K562 (cell line): Measurements from ENCODE around the gene LRRC3C. TPM values are rescaled to one million over a fixed set of nuclear protein-coding genes. Genes with fewer than 3 reads are reported as not detected.

Experiments used
- ATAC-seq: fragments of 200-7000 bp; cut with Tn5 transposase; 3 replicates; pipeline ENCODE4 v1.9.1; 2020; ENCODE audit warnings: moderate library complexity
- BruUV-seq: library from RNA; stranded (reverse); fragments of 400-500 nt; replicated peaks from 2 replicates; lab custom pipeline; 2021; lab: Mats Ljungman, UMichigan
- CTCF ChIA-PET: fragments of 300-600 bp; formaldehyde crosslinking; extraction: SDS; loops from one replicate; lab custom pipeline; 2021; ENCODE audit warnings: low intra/inter-chr PET ratio; lab: Yijun Ruan, JAX
- POLR2A ChIA-PET: fragments of 300-600, 350-650 bp; sonication (Branson Sonifier 250); formaldehyde crosslinking; extraction: SDS; loops from one replicate; lab custom pipeline; 2021; ENCODE audit warnings: antibody characterized with exemption, inconsistent platforms; lab: Yijun Ruan, JAX
- DNase-seq, 4 experiments: peaks; one replicate each; pipeline versions ENCODE4 v3.0.0 to v3.0.0-alpha.2; 2011 to 2018; ENCODE audit warnings: low spot score in 3 of 4, mixed read lengths in 3 of 4; ENCODE audit errors: extremely low read depth in 1 of 4
- FAIRE-seq: peaks from 2 replicates; lab custom pipeline; 2011; peaks lifted over from hg19 to GRCh38; lab: Jason Lieb, UNC
- H2AFZ ChIP-seq: 2 replicates; pipeline ENCODE4 v1.6.0; 2011; ENCODE audit warnings: low read depth, low read length, control low read depth, inconsistent platforms
- H3K27ac ChIP-seq: fragments of 200-600 bp; 3 replicates; pipeline ENCODE4 v1.8.0; 2011; ENCODE audit warnings: low read depth, mild to moderate bottlenecking, control low read depth, inconsistent platforms, low read length, moderate library complexity, mixed read lengths; ENCODE audit errors: extremely low read depth
- H3K27me3 ChIP-seq, 2 experiments: fragments of 300-600 bp in 1 of 2; 2 replicates in 1 of 2; 3 replicates in 1 of 2; pipeline versions ENCODE4 v1.6.0 to v1.8.0; 2011; ENCODE audit warnings: inconsistent platforms in 2 of 2, low read length in 2 of 2, mild to moderate bottlenecking in 1 of 2, mixed read lengths in 1 of 2, moderate library complexity in 1 of 2; ENCODE audit not compliant: control insufficient read depth in 2 of 2, insufficient read depth in 2 of 2
- H3K36me3 ChIP-seq: fragments of 300-600 bp; 3 replicates; pipeline ENCODE4 v1.8.0; 2011; ENCODE audit warnings: mild to moderate bottlenecking, low read length, inconsistent platforms; ENCODE audit not compliant: control insufficient read depth, insufficient read depth
- H3K4me1 ChIP-seq, 2 experiments: fragments of 200-600 bp in 1 of 2; replicated peaks in 1 of 2; 2 replicates in 1 of 2; 3 replicates in 1 of 2; pipeline versions ENCODE4 v1.5.1 to v1.8.0; 2011; ENCODE audit warnings: inconsistent platforms in 2 of 2, low read length in 2 of 2, mild to moderate bottlenecking in 1 of 2, mixed read lengths in 1 of 2, moderate library complexity in 1 of 2; ENCODE audit not compliant: control insufficient read depth in 2 of 2, insufficient read depth in 2 of 2
- H3K4me2 ChIP-seq: 2 replicates; pipeline ENCODE4 v1.6.1; 2011; ENCODE audit warnings: low read length, control low read depth, inconsistent platforms, mixed read lengths; ENCODE audit not compliant: insufficient read depth
- H3K4me3 ChIP-seq: fragments of 200-600 bp; sonication (generic), shearing (Covaris generic); 2 replicates; pipeline ENCODE4 v1.5.1; 2016; ENCODE audit warnings: control low read depth, inconsistent platforms
- H3K79me2 ChIP-seq: fragments of 200-600 bp; 3 replicates; pipeline ENCODE4 v1.8.0; 2011; ENCODE audit warnings: low read length, inconsistent platforms; ENCODE audit not compliant: control insufficient read depth, insufficient read depth
- H3K9ac ChIP-seq, 2 experiments: 2 replicates each; pipeline versions ENCODE4 v1.6.0 to v1.6.1; 2011; ENCODE audit warnings: low read depth in 2 of 2, low read length in 2 of 2, control low read depth in 1 of 2, inconsistent platforms in 1 of 2, mild to moderate bottlenecking in 1 of 2, mixed read lengths in 1 of 2; ENCODE audit not compliant: insufficient read depth in 1 of 2
- H3K9me1 ChIP-seq: one replicate; pipeline ENCODE4 v1.6.0; 2011; ENCODE audit warnings: inconsistent platforms, mild to moderate bottlenecking, low read length, moderate library complexity; ENCODE audit not compliant: control insufficient read depth, insufficient read depth
- H3K9me3 ChIP-seq: replicated peaks from 2 replicates; pipeline ENCODE4 v1.5.1; 2011; ENCODE audit warnings: low read depth, low read length, inconsistent platforms; ENCODE audit not compliant: control insufficient read depth, insufficient read depth
- H4K20me1 ChIP-seq: replicated peaks from 2 replicates; pipeline ENCODE4 v1.6.1; 2011; ENCODE audit warnings: low read length, inconsistent platforms, mixed read lengths; ENCODE audit not compliant: control insufficient read depth, insufficient read depth
- CREB1 ChIP-seq, 2 experiments: sonication (generic) in 1 of 2; formaldehyde crosslinking in 1 of 2; IDR thresholded peaks; 2 replicates each; pipeline versions ENCODE4 v1.6.1 to v1.8.0; 2012 to 2022; ENCODE audit warnings: inconsistent platforms in 1 of 2, mild to moderate bottlenecking in 1 of 2, missing genetic modification reagents in 1 of 2, moderate library complexity in 1 of 2
- DDX20 ChIP-seq: fragments of 450-650 bp; IDR thresholded peaks from 2 replicates; pipeline ENCODE4 v1.6.1; 2016; ENCODE audit warnings: missing genetic modification characterization, low read depth, mild to moderate bottlenecking, missing compliant biosample characterization, moderate library complexity
- HEY1 ChIP-seq: fragments of 250-450 bp; sonication (Bioruptor Pico); IDR thresholded peaks from 2 replicates; pipeline ENCODE4 v1.5.0; 2020; ENCODE audit warnings: mild to moderate bottlenecking, moderate library complexity, borderline replicate concordance
- NONO ChIP-seq, 2 experiments: fragments of 200-400 bp in 1 of 2; fragments of 450-650 bp in 1 of 2; formaldehyde crosslinking in 1 of 2; IDR thresholded peaks; 2 replicates each; pipeline ENCODE4 v1.6.1; 2017; ENCODE audit warnings: low read depth in 2 of 2, mild to moderate bottlenecking in 2 of 2, moderate library complexity in 2 of 2, low read length in 1 of 2
- RBM14 ChIP-seq: fragments of 200-400 bp; formaldehyde crosslinking; IDR thresholded peaks from 2 replicates; pipeline ENCODE4 v1.6.1; 2018; ENCODE audit warnings: low read depth, mild to moderate bottlenecking, low read length, moderate library complexity, borderline replicate concordance; ENCODE audit not compliant: insufficient read depth
- SIX5 ChIP-seq, 2 experiments: IDR thresholded peaks; 2 replicates each; pipeline ENCODE4 v1.6.1; 2011; ENCODE audit warnings: low read length in 2 of 2, borderline replicate concordance in 1 of 2, low read depth in 1 of 2, mild to moderate bottlenecking in 1 of 2, moderate library complexity in 1 of 2; ENCODE audit not compliant: insufficient read depth in 1 of 2
- SOX6 ChIP-seq: fragments of 450-650 bp; IDR thresholded peaks from 2 replicates; pipeline ENCODE4 v1.6.1; 2014; ENCODE audit warnings: mild to moderate bottlenecking
- WHSC1 ChIP-seq: IDR thresholded peaks from one replicate; pipeline ENCODE4 v1.6.1; 2012; ENCODE audit warnings: low read length, control low read depth, inconsistent platforms
- ZNF3 ChIP-seq: fragments of 250-450 bp; sonication (Bioruptor Pico); IDR thresholded peaks from 2 replicates; pipeline ENCODE4 v1.5.0; 2021; ENCODE audit warnings: mild to moderate bottlenecking, moderate library complexity
- ZNF551 ChIP-seq: fragments of 250-450 bp; sonication (Bioruptor Pico); IDR thresholded peaks from 2 replicates; pipeline ENCODE4 v1.5.0; 2021; ENCODE audit warnings: mild to moderate bottlenecking, moderate library complexity
- WGBS: fragments of 100-300 bp; shearing (Covaris generic); methylation state at CpG from one replicate; pipeline ENCODE4 v1.1.6; 2016; ENCODE audit warnings: low coverage, mixed read lengths; ENCODE audit not compliant: insufficient coverage; ENCODE audit errors: missing lambda C conversion rate; 5-methylcytosine and 5-hydroxymethylcytosine counted together
- in situ Hi-C: fragments of 300-500 bp; cut with MboI; formaldehyde crosslinking; loops from 4 replicates; pipeline ENCODE4 v1.15.0; 2018; ENCODE audit warnings: inconsistent platforms, mixed read lengths
- intact Hi-C: fragments of 100-400 bp; cut with micrococcal nuclease; formaldehyde crosslinking; loops from 2 replicates; pipeline ENCODE4 v1.14.2; 2022
- polyA plus RNA-seq, 8 experiments: library from polyadenylated mRNA; depleted of rRNA in 4 of 8; stranded (reverse) in 5 of 8; unstranded in 3 of 8; fragments of >200 nt; fragmentation: Nextera tagmentation in 2 of 8; fragmentation: Illumina TruSeq in 1 of 8; extraction: Ambion mirVana in 2 of 8; extraction: Trizol in 1 of 8; gene quantifications; 2 replicates each; pipeline versions ENCODE4 v1.2.1 to v1.2.3, GENCODE V29; 2011 to 2014; ENCODE audit warnings: inconsistent platforms in 1 of 8, missing spikeins in 1 of 8
- total RNA-seq, 7 experiments: library from RNA; depleted of rRNA in 6 of 7; stranded (reverse); fragments of >200 nt in 6 of 7; fragmentation: Illumina TruSeq in 2 of 7; extraction: Trizol in 2 of 7; gene quantifications; 2 replicates each; pipeline versions ENCODE4 v1.2.1 to v1.2.3, GENCODE V29; 2011 to 2021; ENCODE audit warnings: low replicate concordance in 1 of 7

Gene LRRC3C
- total and polyA plus RNA-seq, 9 of the 15 experiments (the other 6 are each of a cell fraction or from before 2014, with no cell fraction given), result not detected

DNA sequence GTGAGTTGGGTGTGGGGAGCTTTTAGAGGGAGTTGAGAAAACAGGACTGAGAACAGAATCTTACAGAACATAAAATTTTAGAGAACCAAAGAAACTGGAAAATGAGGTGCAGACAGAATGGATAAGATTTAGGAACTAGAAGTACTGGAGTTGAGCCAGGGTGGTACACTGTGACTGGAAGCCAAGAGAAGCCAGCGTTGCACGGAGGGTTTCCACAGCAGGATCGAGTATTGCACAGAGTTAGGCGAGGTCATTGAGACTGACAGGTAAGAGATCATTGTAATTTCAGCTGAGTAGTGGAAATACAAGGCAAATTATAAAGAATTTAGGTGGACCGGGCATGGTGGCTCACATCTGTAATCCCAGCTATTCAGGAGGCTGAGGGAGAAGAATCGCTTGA, 41.8 kb downstream of the LRRC3C start:
- Histone ChIP-seq H3K9me1 (no peaks in the 10 kb centered on the region), H3K27ac (no peak overlapping the region), H3K36me3 (no peaks in the 10 kb centered on the region), H3K4me1 (peaks cover 19 to 22% of the 10 kb centered on the region in 2 experiments), H3K79me2 (no peaks in the 10 kb centered on the region), H2AFZ (no peak overlapping the region), H3K9me3 (no peaks in the 10 kb centered on the region), H3K9ac (no peak overlapping the region), H3K27me3 (peaks cover 4 to 8% of the 10 kb centered on the region in 2 experiments; a peak in 2 of 5 replicates), H4K20me1 (no peaks in the 10 kb centered on the region), H3K4me3 (no peak overlapping the region), H3K4me2 (no peak overlapping the region)
- ChIA-PET CTCF (interaction anchor here (0.7 kb wide), 1 partner anchor 149 kb away, joined by 5 read pairs; no protein-coding TSS in a partner anchor), POLR2A (interaction anchor here (1.9 kb wide), 1 partner anchor 10 kb away, joined by 8 read pairs; no protein-coding TSS in a partner anchor)
- no peak for ATAC-seq
- DNase-seq, result no peak
- intact Hi-C loops, result no loop called here
- 32% methylated on average over 6 of the region's 6 CpGs for WGBS
- no TSS peak for BruUV-seq
- in situ Hi-C loops, result no loop called here
- TF ChIP-seq SOX6 (no peak), ZNF551 (CRISPR knock-in tag) (no peak), CREB1 (IDR thresholded peaks at IDR 0.05) (no peak), CREB1 (CRISPR knock-in tag; IDR thresholded peaks at IDR 0.05) (no peak), DDX20 (tag) (no peak), WHSC1 (no peak), HEY1 (no peak), RBM14 (no peak), SIX5 (IDR thresholded peaks at IDR 0.05; ENCODE audit: borderline replicate concordance in 1 of 2, insufficient read depth in 1 of 2, low read depth in 1 of 2, low read length in 2 of 2) (no peak), NONO (IDR thresholded peaks at IDR 0.05; ENCODE audit: low read depth in 2 of 2, low read length in 1 of 2) (no peak), ZNF3 (CRISPR knock-in tag) (no peak)
- FAIRE-seq, result no peak
